Measurements from ENCODE around the gene PRTN3.

Gene PRTN3

GRCh38 chr19:812747-813218 lies 28.0 kb upstream of the PRTN3 start:
- H2AFZ ChIP-seq (ENCODE audit: low read depth, low read length): no peak overlapping the region
- H3K36me3 ChIP-seq (replicated peaks; ENCODE audit: low read depth, low read length): peaks cover 75% of the 10 kb centered on the region
- TF ChIP-seq EZH2phosphoT487 (IDR thresholded peaks at IDR 0.05; ENCODE audit: low read depth) (no peak), CTCF (IDR thresholded peaks at IDR 0.05; ENCODE audit: low read depth, low read length) (no peak)
- H3K4me1 ChIP-seq (ENCODE audit: low read length): no peaks in the 10 kb centered on the region
- H3K27me3 ChIP-seq (ENCODE audit: low read depth, low read length): no peaks in the 10 kb centered on the region
- no peak overlapping the region for H3K4me2 ChIP-seq (ENCODE audit: low read length)
- H3K79me2 ChIP-seq (ENCODE audit: low read length): peaks cover 17% of the 10 kb centered on the region
- H3K4me3 ChIP-seq (ENCODE audit: low read length): no peak overlapping the region
- no peaks in the 10 kb centered on the region for H3K9me3 ChIP-seq (ENCODE audit: insufficient read depth, low read length)
- no peak overlapping the region for H3K9ac ChIP-seq (ENCODE audit: low read length)
- peaks cover 38% of the 10 kb centered on the region for H4K20me1 ChIP-seq (ENCODE audit: insufficient read depth, low read length)
- no peak overlapping the region for H3K27ac ChIP-seq (ENCODE audit: low read length)

- Histone ChIP-seq H4K20me1 (ENCODE audit: insufficient read depth, low read length) (peaks cover 31% of the 10 kb centered on the region), H3K79me2 (ENCODE audit: low read length) (peaks cover 10% of the 10 kb centered on the region), H3K36me3 (replicated peaks; ENCODE audit: low read depth, low read length) (peaks cover 68% of the 10 kb centered on the region), H3K4me3 (ENCODE audit: low read length) (no peak overlapping the region), H3K4me1 (ENCODE audit: low read length) (no peaks in the 10 kb centered on the region), H2AFZ (ENCODE audit: low read depth, low read length) (no peak overlapping the region), H3K27ac (ENCODE audit: low read length) (no peak overlapping the region), H3K9ac (ENCODE audit: low read length) (no peak overlapping the region), H3K27me3 (ENCODE audit: low read depth, low read length) (no peaks in the 10 kb centered on the region), H3K9me3 (ENCODE audit: insufficient read depth, low read length) (no peaks in the 10 kb centered on the region), H3K4me2 (ENCODE audit: low read length) (no peak overlapping the region)
- TF ChIP-seq CTCF (IDR thresholded peaks at IDR 0.05; ENCODE audit: low read depth, low read length) (no peak), EZH2phosphoT487 (IDR thresholded peaks at IDR 0.05; ENCODE audit: low read depth) (no peak)
Observed at GRCh38 chr19:813219-814151, 27.3 kb upstream of the PRTN3 start.

GRCh38 chr19:814152-815078 lies 26.4 kb upstream of the PRTN3 start:
- no peak overlapping the region for H3K27ac ChIP-seq (ENCODE audit: low read length)
- no peaks in the 10 kb centered on the region for H3K9me3 ChIP-seq (ENCODE audit: insufficient read depth, low read length)
- H3K4me3 ChIP-seq (ENCODE audit: low read length): no peak overlapping the region
- H3K4me1 ChIP-seq (ENCODE audit: low read length): no peaks in the 10 kb centered on the region
- no peaks in the 10 kb centered on the region for H3K27me3 ChIP-seq (ENCODE audit: low read depth, low read length)
- H2AFZ ChIP-seq (ENCODE audit: low read depth, low read length): no peak overlapping the region
- H3K79me2 ChIP-seq (ENCODE audit: low read length): peaks cover 5% of the 10 kb centered on the region
- TF ChIP-seq EZH2phosphoT487 (IDR thresholded peaks at IDR 0.05; ENCODE audit: low read depth): no peak
- TF ChIP-seq CTCF (IDR thresholded peaks at IDR 0.05; ENCODE audit: low read depth, low read length): no peak
- no peak overlapping the region for H3K9ac ChIP-seq (ENCODE audit: low read length)
- H3K4me2 ChIP-seq (ENCODE audit: low read length): no peak overlapping the region
- H3K36me3 ChIP-seq (replicated peaks; ENCODE audit: low read depth, low read length): peaks cover 63% of the 10 kb centered on the region
- H4K20me1 ChIP-seq (ENCODE audit: insufficient read depth, low read length): peaks cover 25% of the 10 kb centered on the region
